GM19025 (cell line): ENCODE data around the gene FRAS1.

ENCODE experiments used
- ATAC-seq: cut with Tn5 transposase; IDR thresholded peaks from one replicate; pipeline ENCODE4 v1.9.1; 2021; ENCODE audit warnings: mild to moderate bottlenecking, low read depth, moderate library complexity; ENCODE audit not compliant: unreplicated experiment

FRAS1 gene

GRCh38 chr4:78354782-78355181 lies 297.7 kb downstream of the FRAS1 start:
- ATAC-seq: no peak

GRCh38 chr4:78355306-78355705 lies 298.2 kb downstream of the FRAS1 start:
- no peak for ATAC-seq

GRCh38 chr4:78356251-78356786 lies 299.2 kb downstream of the FRAS1 start:
- ATAC-seq: no peak

- ATAC-seq: no peak
These were observed 300.0 kb downstream of the FRAS1 start for GRCh38 chr4:78357122-78357521.

- ATAC-seq: no peak
These were observed 303.3 kb downstream of the FRAS1 start for GRCh38 chr4:78360466-78360865.

- ATAC-seq: no peak
These were observed 304.5 kb downstream of the FRAS1 start for GRCh38 chr4:78361621-78362120.

- ATAC-seq: no peak
These were observed 305.2 kb downstream of the FRAS1 start for GRCh38 chr4:78362310-78362709.

GRCh38 chr4:78363031-78363570 lies 306.0 kb downstream of the FRAS1 start:
- ATAC-seq: no peak

- ATAC-seq: no peak
These were observed 312.6 kb downstream of the FRAS1 start for GRCh38 chr4:78369679-78370078.

- ATAC-seq: no peak
These were observed 313.7 kb downstream of the FRAS1 start for GRCh38 chr4:78370631-78371372.

- no peak for ATAC-seq
These were observed 315.3 kb downstream of the FRAS1 start for GRCh38 chr4:78372355-78372988.

GRCh38 chr4:78377555-78377954 lies 320.4 kb downstream of the FRAS1 start:
- no peak for ATAC-seq

GRCh38 chr4:78379040-78379439 lies 321.9 kb downstream of the FRAS1 start:
- no peak for ATAC-seq

GRCh38 chr4:78379991-78380729 lies 323.0 kb downstream of the FRAS1 start:
- ATAC-seq: no peak

- no peak for ATAC-seq
These were observed 329.6 kb downstream of the FRAS1 start for GRCh38 chr4:78386679-78387078.

GRCh38 chr4:78395642-78396041 lies 338.5 kb downstream of the FRAS1 start:
- no peak for ATAC-seq

- ATAC-seq: no peak
These were observed 339.6 kb downstream of the FRAS1 start for GRCh38 chr4:78396613-78397291.

- no peak for ATAC-seq
These were observed 340.1 kb downstream of the FRAS1 start for GRCh38 chr4:78397292-78397630.

GRCh38 chr4:78409612-78410202 lies 352.6 kb downstream of the FRAS1 start:
- no peak for ATAC-seq

- ATAC-seq: no peak
These were observed 353.1 kb downstream of the FRAS1 start for GRCh38 chr4:78410225-78410624.
